Neutrophil (primary cell): ENCODE results near the gene C5orf52.
"Not testable (repeated sequence)": the region's sequence is repeated elsewhere in the genome, so short reads cannot be mapped to it uniquely, and the experiment has no call there.

Source experiments
- H3K27ac ChIP-seq: fragments of 200-600 bp; sonication (generic); 2 replicates; pipeline ENCODE4 v1.5.1; 2016; ENCODE audit warnings: mild to moderate bottlenecking, moderate library complexity
- H3K27me3 ChIP-seq: fragments of 200-600 bp; sonication (generic); 2 replicates; pipeline ENCODE4 v1.6.0; 2016; ENCODE audit warnings: mild to moderate bottlenecking
- H3K36me3 ChIP-seq: fragments of 200-600 bp; sonication (generic); 2 replicates; pipeline ENCODE4 v1.5.1; 2017
- H3K4me1 ChIP-seq, 2 experiments: fragments of 200-600 bp in 1 of 2; sonication (generic) in 1 of 2; 1 replicate in 1 of 2; 2 replicates in 1 of 2; pipeline versions ENCODE4 v1.5.1 to v1.6.1; 2013 to 2016; ENCODE audit warnings: low read depth in 1 of 2, low read length in 1 of 2, mild to moderate bottlenecking in 1 of 2, moderate library complexity in 1 of 2; ENCODE audit not compliant: control insufficient read depth in 1 of 2, insufficient read depth in 1 of 2
- H3K4me3 ChIP-seq, 2 experiments: fragments of 200-600 bp in 1 of 2; sonication (generic) in 1 of 2; 1 replicate in 1 of 2; 2 replicates in 1 of 2; pipeline ENCODE4 v1.5.1; 2013 to 2016; ENCODE audit warnings: low read depth in 1 of 2, low read length in 1 of 2, mild to moderate bottlenecking in 1 of 2, moderate library complexity in 1 of 2
- H3K9me3 ChIP-seq: fragments of 200-600 bp; sonication (generic); 2 replicates; pipeline ENCODE4 v1.5.1; 2016
- TF ChIP-seq, protein P1 (sequence below): fragments of 200-600 bp; sonication (generic); IDR thresholded peaks from 2 replicates; pipeline ENCODE4 v1.5.1; 2016; ENCODE audit warnings: antibody characterized with exemption

The C5orf52 gene

DNA sequence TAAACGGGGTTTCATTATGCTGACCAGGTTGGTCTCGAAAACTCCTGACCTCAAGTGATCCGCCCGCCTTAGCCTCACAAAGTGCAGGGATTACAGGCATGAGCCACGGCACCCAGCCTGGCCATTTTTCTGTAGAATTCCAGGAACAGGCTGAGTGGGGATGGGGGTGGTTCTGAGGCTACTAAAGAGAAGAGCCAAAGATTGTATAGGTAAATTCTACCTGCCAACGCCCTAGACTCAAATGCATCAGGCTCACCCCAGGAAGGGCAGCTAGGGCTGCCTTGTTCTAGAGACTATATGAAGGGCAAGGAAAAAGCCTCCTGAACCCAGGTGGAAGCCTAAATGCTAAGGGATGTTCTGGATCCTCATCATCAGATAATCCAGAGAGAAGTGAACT is 1.6 kb upstream of the C5orf52 start:
- TF ChIP-seq, protein P1, sequence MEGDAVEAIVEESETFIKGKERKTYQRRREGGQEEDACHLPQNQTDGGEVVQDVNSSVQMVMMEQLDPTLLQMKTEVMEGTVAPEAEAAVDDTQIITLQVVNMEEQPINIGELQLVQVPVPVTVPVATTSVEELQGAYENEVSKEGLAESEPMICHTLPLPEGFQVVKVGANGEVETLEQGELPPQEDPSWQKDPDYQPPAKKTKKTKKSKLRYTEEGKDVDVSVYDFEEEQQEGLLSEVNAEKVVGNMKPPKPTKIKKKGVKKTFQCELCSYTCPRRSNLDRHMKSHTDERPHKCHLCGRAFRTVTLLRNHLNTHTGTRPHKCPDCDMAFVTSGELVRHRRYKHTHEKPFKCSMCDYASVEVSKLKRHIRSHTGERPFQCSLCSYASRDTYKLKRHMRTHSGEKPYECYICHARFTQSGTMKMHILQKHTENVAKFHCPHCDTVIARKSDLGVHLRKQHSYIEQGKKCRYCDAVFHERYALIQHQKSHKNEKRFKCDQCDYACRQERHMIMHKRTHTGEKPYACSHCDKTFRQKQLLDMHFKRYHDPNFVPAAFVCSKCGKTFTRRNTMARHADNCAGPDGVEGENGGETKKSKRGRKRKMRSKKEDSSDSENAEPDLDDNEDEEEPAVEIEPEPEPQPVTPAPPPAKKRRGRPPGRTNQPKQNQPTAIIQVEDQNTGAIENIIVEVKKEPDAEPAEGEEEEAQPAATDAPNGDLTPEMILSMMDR, result no peak
- H3K4me3 ChIP-seq, result no peak overlapping the region

DNA sequence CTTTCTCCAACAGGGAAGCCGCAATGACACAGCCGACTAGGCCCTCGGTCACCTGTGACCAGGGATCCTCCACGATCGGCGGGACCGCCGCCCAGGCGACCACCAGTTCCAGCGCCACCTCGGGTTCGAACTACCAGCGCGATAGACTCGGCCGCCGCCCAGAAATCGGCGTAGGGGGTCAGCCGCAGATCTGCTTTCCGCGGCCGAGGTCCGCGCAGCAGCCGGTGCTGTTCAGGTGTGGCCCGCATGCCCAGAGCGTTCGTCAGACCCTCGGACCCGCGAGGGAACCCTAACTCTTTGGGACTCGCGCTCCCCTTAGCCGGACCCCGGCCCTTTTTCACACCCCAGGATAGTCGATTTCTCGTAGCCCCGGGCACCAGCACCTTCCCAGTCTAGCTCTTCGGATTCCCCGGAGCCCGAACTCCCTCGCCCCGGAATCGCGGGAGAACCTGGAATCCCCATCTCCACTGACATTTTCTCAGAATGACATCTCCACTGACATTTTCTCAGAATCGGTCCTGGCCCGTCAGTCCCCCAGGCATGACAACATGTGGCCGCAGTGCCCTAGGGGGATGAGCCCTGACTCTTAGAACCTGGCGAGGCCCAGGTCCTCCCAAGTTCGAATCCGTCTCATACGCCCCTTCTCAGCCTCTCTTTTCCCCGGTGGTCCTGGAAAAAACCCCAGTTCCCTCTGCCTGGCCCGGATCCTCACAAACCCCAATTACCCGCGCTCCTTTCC is 428 bp downstream of the C5orf52 start:
- Histone ChIP-seq H3K9me3 (no peaks in the 10 kb centered on the region), H3K4me1 (peaks cover 14 to 15% of the 10 kb centered on the region in 2 experiments), H3K36me3 (no peaks in the 10 kb centered on the region), H3K4me3 (peak overlapping the region; percentile 49 to 61), H3K27ac (no peak overlapping the region), H3K27me3 (peaks cover 84% of the 10 kb centered on the region)
- TF ChIP-seq, protein P1, result no peak

More for the DNA sequence above, 1.6 kb upstream of the C5orf52 start:
- Histone ChIP-seq H3K9me3 (no peaks in the 10 kb centered on the region), H3K27me3 (peaks cover 82% of the 10 kb centered on the region), H3K27ac (no peak overlapping the region), H3K4me1 (peaks cover 14 to 15% of the 10 kb centered on the region in 2 experiments), H3K36me3 (no peaks in the 10 kb centered on the region)

- Histone ChIP-seq H3K4me3 (no peak overlapping the region), H3K27me3 (peaks cover 72% of the 10 kb centered on the region), H3K36me3 (no peaks in the 10 kb centered on the region), H3K9me3 (no peaks in the 10 kb centered on the region), H3K27ac (no peak overlapping the region), H3K4me1 (peaks cover 14 to 15% of the 10 kb centered on the region in 2 experiments)
- TF ChIP-seq, protein P1, result no peak
Observed at GRCh38 chr5:157672976-157673375, 1.6 kb downstream of the C5orf52 start.

DNA sequence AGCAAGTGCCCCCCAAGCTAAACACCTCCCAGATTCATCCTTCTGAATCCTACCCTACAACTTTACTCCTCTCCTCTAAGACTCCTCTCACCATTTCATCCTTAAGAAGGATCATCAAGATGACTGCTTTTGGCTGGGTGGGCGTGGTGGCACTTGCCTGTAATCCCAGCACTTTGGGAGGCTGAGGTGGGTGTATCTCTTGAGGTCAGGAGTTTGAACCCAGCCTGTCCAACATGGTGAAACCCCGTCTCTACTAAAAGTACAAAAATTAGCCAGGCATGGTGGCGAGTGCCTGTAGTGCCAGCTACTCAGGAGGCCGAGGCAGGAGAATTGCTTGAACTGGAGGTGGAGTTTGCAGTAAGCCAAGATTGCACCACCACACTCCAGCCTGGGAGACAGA is 3.0 kb downstream of the C5orf52 start:
- Histone ChIP-seq H3K27me3 (peaks cover 58% of the 10 kb centered on the region), H3K4me1 (peaks cover 14 to 15% of the 10 kb centered on the region in 2 experiments)
- H3K36me3 ChIP-seq, H3K4me3 ChIP-seq, H3K27ac ChIP-seq, H3K9me3 ChIP-seq: not testable (repeated sequence)

- no peaks in the 10 kb centered on the region for H3K9me3 ChIP-seq
- H3K27ac ChIP-seq, result no peak overlapping the region
- H3K4me3 ChIP-seq, result no peak overlapping the region
- no peaks in the 10 kb centered on the region for H3K4me1 ChIP-seq
- TF ChIP-seq, protein P1, result no peak
- no peaks in the 10 kb centered on the region for H3K36me3 ChIP-seq
- peaks cover 24% of the 10 kb centered on the region for H3K27me3 ChIP-seq
Observed at GRCh38 chr5:157677931-157678330, 6.6 kb downstream of the C5orf52 start.

DNA sequence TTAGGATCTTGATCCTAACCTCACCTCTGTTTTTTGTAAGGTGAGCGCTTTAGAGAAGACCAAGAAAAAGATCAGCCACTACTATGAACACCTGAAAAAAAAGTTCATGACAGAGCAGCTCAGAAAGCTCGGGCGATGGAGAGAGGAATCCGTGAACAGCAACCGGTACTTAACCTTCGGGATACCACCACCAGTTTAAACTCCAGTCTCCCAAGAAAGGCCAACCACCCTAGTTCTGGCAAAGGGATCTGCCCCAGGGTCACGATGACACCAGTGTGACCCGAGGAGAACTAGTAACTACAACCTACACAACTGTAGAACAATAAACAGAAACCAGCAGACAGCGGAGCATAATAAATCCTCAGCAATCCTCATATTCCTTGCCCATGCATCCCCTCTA is 8.5 kb downstream of the C5orf52 start:
- TF ChIP-seq, protein P1, result no peak
- no peaks in the 10 kb centered on the region for H3K36me3 ChIP-seq
- H3K9me3 ChIP-seq, result no peaks in the 10 kb centered on the region
- H3K4me3 ChIP-seq, result no peak overlapping the region
- peaks cover 7% of the 10 kb centered on the region for H3K27me3 ChIP-seq
- H3K27ac ChIP-seq, result no peak overlapping the region
- no peaks in the 10 kb centered on the region for H3K4me1 ChIP-seq
